ENCODE data around the gene RAB3IL1.

Gene RAB3IL1

GRCh38 chr11:61926235-61926634 is 8.9 kb upstream of the RAB3IL1 start:
- TF ChIP-seq CTCF (IDR thresholded peaks at IDR 0.05; ENCODE audit: control insufficient read depth, extremely low read depth, insufficient read depth), result no peak
- no peak for DNase-seq (ENCODE audit: low read depth)
- H3K4me3 ChIP-seq (ENCODE audit: low read depth, low read length), result no peak overlapping the region

- TF ChIP-seq CTCF (IDR thresholded peaks at IDR 0.05; ENCODE audit: control insufficient read depth, extremely low read depth, insufficient read depth), result no peak
Measured at GRCh38 chr11:61925736-61926135, 8.4 kb upstream of the RAB3IL1 start.

GRCh38 chr11:61924064-61924455 is 6.7 kb upstream of the RAB3IL1 start:
- DNase-seq (ENCODE audit: low read depth), result no peak
- TF ChIP-seq CTCF (IDR thresholded peaks at IDR 0.05; ENCODE audit: control insufficient read depth, extremely low read depth, insufficient read depth), result no peak
- no peak overlapping the region for H3K4me3 ChIP-seq (ENCODE audit: low read depth, low read length)

More at GRCh38 chr11:61925736-61926135, 8.4 kb upstream of the RAB3IL1 start:
- no peak for DNase-seq (ENCODE audit: low read depth)
- H3K4me3 ChIP-seq (ENCODE audit: low read depth, low read length), result no peak overlapping the region

- no peak for TF ChIP-seq CTCF (IDR thresholded peaks at IDR 0.05; ENCODE audit: control insufficient read depth, extremely low read depth, insufficient read depth)
- no peak for DNase-seq (ENCODE audit: low read depth)
Measured at GRCh38 chr11:61923166-61924063, 6.0 kb upstream of the RAB3IL1 start.

GRCh38 chr11:61922539-61922938 is 5.2 kb upstream of the RAB3IL1 start:
- no peak for DNase-seq (ENCODE audit: low read depth)
- no peak overlapping the region for H3K4me3 ChIP-seq (ENCODE audit: low read depth, low read length)
- no peak for TF ChIP-seq CTCF (IDR thresholded peaks at IDR 0.05; ENCODE audit: control insufficient read depth, extremely low read depth, insufficient read depth)

More at GRCh38 chr11:61923166-61924063, 6.0 kb upstream of the RAB3IL1 start:
- H3K4me3 ChIP-seq (ENCODE audit: low read depth, low read length), result no peak overlapping the region

GRCh38 chr11:61921446-61921845 is 4.1 kb upstream of the RAB3IL1 start:
- no peak overlapping the region for H3K4me3 ChIP-seq (ENCODE audit: low read depth, low read length)
- no peak for TF ChIP-seq CTCF (IDR thresholded peaks at IDR 0.05; ENCODE audit: control insufficient read depth, extremely low read depth, insufficient read depth)
- DNase-seq (ENCODE audit: low read depth), result no peak

Data from LNCaP clone FGC (cell line).